HepG2 (cell line): ENCODE data around the gene ADARB1. TPM values are rescaled to one million over a fixed set of nuclear protein-coding genes. Genes with fewer than 3 reads are reported as not detected.

Source experiments
- ATAC-seq: fragments of 200-7000 bp; cut with Tn5 transposase; 3 replicates; pipeline ENCODE4 v1.9.1; 2020; ENCODE audit warnings: mild to moderate bottlenecking, moderate library complexity
- BruUV-seq: library from RNA; stranded (reverse); fragments of 400-500 nt; replicated peaks from 2 replicates; lab custom pipeline; 2021; lab: Mats Ljungman, UMichigan
- CTCF ChIA-PET: fragments of 300-600 bp; formaldehyde crosslinking; extraction: SDS; loops from one replicate; lab custom pipeline; 2021; ENCODE audit warnings: low total read pairs, inconsistent platforms, low intra/inter-chr PET ratio; lab: Yijun Ruan, JAX
- POLR2A ChIA-PET: fragments of 350-600 bp; sonication (Branson Sonifier 250); formaldehyde crosslinking; loops from one replicate; lab custom pipeline; 2020; ENCODE audit warnings: antibody characterized with exemption, inconsistent platforms; lab: Yijun Ruan, JAX
- DNase-seq: peaks from one replicate; pipeline ENCODE4 v3.0.0-alpha.2; 2015; ENCODE audit warnings: low spot score
- FAIRE-seq: peaks from 3 replicates; lab custom pipeline; 2011; peaks lifted over from hg19 to GRCh38; lab: Jason Lieb, UNC
- H2AFZ ChIP-seq: one replicate; pipeline ENCODE4 v1.6.1; 2011; ENCODE audit warnings: low read length, inconsistent platforms
- H3K27ac ChIP-seq: fragments of 300-600 bp; 3 replicates; pipeline ENCODE4 v1.8.0; 2011; ENCODE audit warnings: mixed run types, mild to moderate bottlenecking, mixed read lengths, low read length, inconsistent platforms; ENCODE audit not compliant: insufficient read depth; ENCODE audit errors: extremely low read length
- H3K27me3 ChIP-seq, 2 experiments: fragments of 200-600 bp in 1 of 2; 2 replicates in 1 of 2; 3 replicates in 1 of 2; pipeline versions ENCODE4 v1.6.0 to v1.8.0; 2011; ENCODE audit warnings: low read length in 2 of 2, mild to moderate bottlenecking in 2 of 2, moderate library complexity in 2 of 2, inconsistent platforms in 1 of 2; ENCODE audit not compliant: insufficient read depth in 2 of 2, control insufficient read depth in 1 of 2
- H3K36me3 ChIP-seq, 2 experiments: fragments of 200-600 bp in 1 of 2; replicated peaks in 1 of 2; 2 replicates in 1 of 2; 3 replicates in 1 of 2; pipeline versions ENCODE4 v1.5.1 to v1.8.0; 2011; ENCODE audit warnings: low read length in 2 of 2, inconsistent platforms in 1 of 2; ENCODE audit not compliant: insufficient read depth in 2 of 2, control insufficient read depth in 1 of 2
- H3K4me1 ChIP-seq: 2 replicates; pipeline ENCODE4 v1.5.1; 2012; ENCODE audit warnings: low read length, inconsistent platforms; ENCODE audit not compliant: insufficient read depth
- H3K4me2 ChIP-seq: 2 replicates; pipeline ENCODE4 v1.6.0; 2011; ENCODE audit warnings: low read depth, low read length, inconsistent platforms
- H3K4me3 ChIP-seq, 3 experiments: fragments of 200-600 bp in 1 of 3; sonication (generic), shearing (Covaris generic) in 1 of 3; replicated peaks in 1 of 3; 2 replicates each; pipeline ENCODE4 v1.5.1; 2011 to 2016; ENCODE audit warnings: low read length in 3 of 3, inconsistent platforms in 2 of 3, low read depth in 2 of 3, mild to moderate bottlenecking in 2 of 3, control low read depth in 1 of 3, mixed read lengths in 1 of 3; ENCODE audit not compliant: insufficient read depth in 1 of 3
- H3K79me2 ChIP-seq: one replicate; pipeline ENCODE4 v1.6.1; 2011; ENCODE audit warnings: low read length, inconsistent platforms; ENCODE audit not compliant: insufficient read depth
- H3K9ac ChIP-seq: 2 replicates; pipeline ENCODE4 v1.6.0; 2011; ENCODE audit warnings: mild to moderate bottlenecking, low read depth, low read length, inconsistent platforms; ENCODE audit not compliant: insufficient read depth
- H3K9me3 ChIP-seq: 2 replicates; pipeline ENCODE4 v1.5.1; 2012; ENCODE audit warnings: mild to moderate bottlenecking, low read length
- H4K20me1 ChIP-seq: 2 replicates; pipeline ENCODE4 v1.6.0; 2011; ENCODE audit warnings: inconsistent platforms, mild to moderate bottlenecking, low read length, moderate library complexity; ENCODE audit not compliant: insufficient read depth
- ATAD3A ChIP-seq: sonication (generic); formaldehyde crosslinking; IDR thresholded peaks from 2 replicates; pipeline ENCODE4 v1.4.0; 2020; ENCODE audit warnings: missing genetic modification reagents
- CCAR2 ChIP-seq: fragments of 200-400 bp; formaldehyde crosslinking; optimal IDR thresholded peaks from 2 replicates; pipeline ENCODE3; 2018; ENCODE audit warnings: low read depth, mild to moderate bottlenecking, low read length, moderate library complexity
- DPF2 ChIP-seq: sonication (generic); formaldehyde crosslinking; IDR thresholded peaks from 2 replicates; pipeline ENCODE4 v1.4.0; 2020; ENCODE audit warnings: mild to moderate bottlenecking, low read depth, missing genetic modification reagents, borderline replicate concordance
- HDAC2 ChIP-seq: sonication (generic); formaldehyde crosslinking; IDR thresholded peaks from 2 replicates; pipeline ENCODE4 v1.4.0; 2020; ENCODE audit warnings: missing genetic modification reagents
- NFKB2 ChIP-seq: sonication (generic); formaldehyde crosslinking; IDR thresholded peaks from 2 replicates; pipeline ENCODE4 v1.4.0; 2020; ENCODE audit warnings: missing genetic modification reagents, borderline replicate concordance
- ZFP1 ChIP-seq: IDR thresholded peaks from 2 replicates; pipeline ENCODE4 v1.6.1; 2016
- ZNF121 ChIP-seq: sonication (generic); formaldehyde crosslinking; IDR thresholded peaks from 2 replicates; pipeline ENCODE4 v1.5.0; 2020; ENCODE audit warnings: mild to moderate bottlenecking, missing genetic modification reagents
- ZNF17 ChIP-seq: sonication (generic); formaldehyde crosslinking; IDR thresholded peaks from 2 replicates; pipeline ENCODE4 v1.5.0; 2020; ENCODE audit warnings: mild to moderate bottlenecking, missing genetic modification reagents
- ZNF296 ChIP-seq: sonication (generic); formaldehyde crosslinking; conservative IDR thresholded peaks from 2 replicates; pipeline ENCODE4 v1.5.0; 2020; ENCODE audit warnings: mild to moderate bottlenecking, missing genetic modification reagents
- ZNF382 ChIP-seq: sonication (generic); formaldehyde crosslinking; IDR thresholded peaks from 2 replicates; pipeline ENCODE4 v1.5.0; 2020; ENCODE audit warnings: missing genetic modification reagents, mild to moderate bottlenecking, borderline replicate concordance
- ZNF460 ChIP-seq: sonication (generic); formaldehyde crosslinking; IDR thresholded peaks from 2 replicates; pipeline ENCODE4 v1.5.1; 2020; ENCODE audit warnings: missing genetic modification reagents, mild to moderate bottlenecking, borderline replicate concordance
- ZSCAN29 ChIP-seq: sonication (generic); formaldehyde crosslinking; conservative IDR thresholded peaks from 2 replicates; pipeline ENCODE4 v1.4.0; 2020; ENCODE audit warnings: mild to moderate bottlenecking, missing genetic modification reagents
- WGBS: methylation state at CpG from one replicate; pipeline ENCODE4 v1.1.6; 2017; ENCODE audit warnings: low lambda C conversion rate; 5-methylcytosine and 5-hydroxymethylcytosine counted together
- in situ Hi-C: cut with HindIII; loops from 2 replicates; pipeline ENCODE4 v1.10.0; 2017; ENCODE audit warnings: low pct_unique_long_range_greater_than_20kb; ENCODE audit not compliant: extremely low pct_ligation_motif_present
- intact Hi-C: fragments of 100-400 bp; cut with micrococcal nuclease; formaldehyde crosslinking; loops from one replicate; pipeline ENCODE4 v1.10.0; 2022; ENCODE audit not compliant: unreplicated experiment
- polyA plus RNA-seq, 8 experiments: library from polyadenylated mRNA; depleted of rRNA in 3 of 8; stranded (reverse) in 7 of 8; unstranded in 1 of 8; fragments of >200 nt; fragmentation: Illumina TruSeq in 4 of 8; extraction: Trizol in 4 of 8; gene quantifications; 2 replicates each; pipeline versions ENCODE4 v1.2.1 to v1.2.3, GENCODE V29; 2011 to 2016; ENCODE audit warnings: low read depth in 4 of 8, missing spikeins in 1 of 8, mixed read lengths in 1 of 8; ENCODE audit not compliant: insufficient read depth in 1 of 8
- total RNA-seq, 5 experiments: library from RNA; depleted of rRNA; stranded (reverse); fragments of >200 nt; fragmentation: Illumina TruSeq; extraction: Trizol; gene quantifications; 2 replicates each; pipeline ENCODE4 v1.2.3, GENCODE V29; 2016; ENCODE audit warnings: low read depth in 1 of 5
- TF ChIP-seq, protein P1 (sequence below): sonication (generic); formaldehyde crosslinking; IDR thresholded peaks from 2 replicates; pipeline ENCODE4 v1.5.0; 2020; ENCODE audit warnings: mild to moderate bottlenecking, missing genetic modification reagents

The ADARB1 gene
- total and polyA plus RNA-seq, 2 of the 13 experiments (the other 11 are each of a cell fraction or from before 2014, with no cell fraction given): 6.6 to 10.0 TPM

GRCh38 chr21:45036630-45037029 is 37.8 kb upstream of the ADARB1 start:
- in situ Hi-C loops (no loop called here), intact Hi-C loops (no loop called here)
- ATAC-seq (no peak), DNase-seq (no peak), FAIRE-seq (no peak)
- H3K4me2 ChIP-seq: no peak overlapping the region
- BruUV-seq: no TSS peak
- H3K9me3 ChIP-seq: peaks cover 15% of the 10 kb centered on the region
- H4K20me1 ChIP-seq: no peaks in the 10 kb centered on the region
- no peak for TF ChIP-seq ZNF121 (CRISPR knock-in tag)
- no peak for TF ChIP-seq CCAR2
- TF ChIP-seq ZFP1 (CRISPR knock-in tag): peak; percentile 99
- POLR2A ChIA-PET: no interaction called here
- CTCF ChIA-PET: no interaction called here
- H3K27ac ChIP-seq: no peak overlapping the region
- H3K4me1 ChIP-seq: peaks cover 28% of the 10 kb centered on the region
- H3K9ac ChIP-seq: no peak overlapping the region
- peaks cover 8 to 58% of the 10 kb centered on the region in 2 experiments for H3K27me3 ChIP-seq
- no peaks in the 10 kb centered on the region for H3K79me2 ChIP-seq
- no peak overlapping the region for H2AFZ ChIP-seq
- 13% methylated on average over 1 of the region's 1 CpG for WGBS
- no peaks in the 10 kb centered on the region for H3K36me3 ChIP-seq
- H3K4me3 ChIP-seq: no peak overlapping the region

GRCh38 chr21:45037986-45038385 is 36.4 kb upstream of the ADARB1 start:
- Histone ChIP-seq H3K9me3 (peaks cover 15% of the 10 kb centered on the region), H3K36me3 (no peaks in the 10 kb centered on the region), H3K27ac (no peak overlapping the region), H2AFZ (no peak overlapping the region), H3K4me3 (no peak overlapping the region), H3K27me3 (peaks cover 12 to 57% of the 10 kb centered on the region in 2 experiments), H4K20me1 (no peaks in the 10 kb centered on the region), H3K9ac (no peak overlapping the region), H3K4me1 (peaks cover 23% of the 10 kb centered on the region), H3K79me2 (no peaks in the 10 kb centered on the region), H3K4me2 (no peak overlapping the region)
- no peak for DNase-seq
- no TSS peak for BruUV-seq
- in situ Hi-C loops: no loop called here
- TF ChIP-seq ZNF296 (CRISPR knock-in tag): no peak
- TF ChIP-seq ATAD3A (CRISPR knock-in tag): no peak
- no peak for TF ChIP-seq ZNF17 (CRISPR knock-in tag)
- no peak for TF ChIP-seq ZNF382
- TF ChIP-seq HDAC2 (CRISPR knock-in tag): no peak
- no peak for TF ChIP-seq ZSCAN29 (CRISPR knock-in tag)
- no peak for TF ChIP-seq ZNF460
- TF ChIP-seq DPF2 (CRISPR knock-in tag): no peak
- TF ChIP-seq NFKB2: no peak
- TF ChIP-seq, protein P1, sequence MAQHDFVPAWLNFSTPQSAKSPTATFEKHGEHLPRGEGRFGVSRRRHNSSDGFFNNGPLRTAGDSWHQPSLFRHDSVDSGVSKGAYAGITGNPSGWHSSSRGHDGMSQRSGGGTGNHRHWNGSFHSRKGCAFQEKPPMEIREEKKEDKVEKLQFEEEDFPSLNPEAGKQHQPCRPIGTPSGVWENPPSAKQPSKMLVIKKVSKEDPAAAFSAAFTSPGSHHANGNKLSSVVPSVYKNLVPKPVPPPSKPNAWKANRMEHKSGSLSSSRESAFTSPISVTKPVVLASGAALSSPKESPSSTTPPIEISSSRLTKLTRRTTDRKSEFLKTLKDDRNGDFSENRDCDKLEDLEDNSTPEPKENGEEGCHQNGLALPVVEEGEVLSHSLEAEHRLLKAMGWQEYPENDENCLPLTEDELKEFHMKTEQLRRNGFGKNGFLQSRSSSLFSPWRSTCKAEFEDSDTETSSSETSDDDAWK (CRISPR knock-in tag): no peak
- ChIA-PET CTCF (no interaction called here), POLR2A (no interaction called here)
- 61% methylated on average over 9 of the region's 9 CpGs for WGBS
- intact Hi-C loops: no loop called here
- FAIRE-seq: no peak
- no peak for ATAC-seq
